Panc1 (cell line): Measurements from ENCODE around the gene INHBB.

Source experiments
- REST ChIP-seq, 2 experiments: IDR thresholded peaks; 2 replicates each; pipeline ENCODE4 v1.6.1; 2011 to 2012; ENCODE audit warnings: low read depth in 2 of 2, control low read depth in 1 of 2, low read length in 1 of 2, mild to moderate bottlenecking in 1 of 2, moderate library complexity in 1 of 2; ENCODE audit not compliant: insufficient read depth in 1 of 2
- SIN3A ChIP-seq: IDR thresholded peaks from 2 replicates; pipeline ENCODE4 v1.6.1; 2012; ENCODE audit warnings: low read depth, mild to moderate bottlenecking, low read length, moderate library complexity, borderline replicate concordance; ENCODE audit not compliant: insufficient read depth

GRCh38 chr2:120312076-120312475 lies 33.9 kb upstream of the INHBB start:
- TF ChIP-seq SIN3A (no peak), REST (IDR thresholded peaks at IDR 0.05; ENCODE audit: insufficient read depth in 1 of 2, low read depth in 2 of 2, low read length in 1 of 2) (no peak)
